ENCODE data around the gene CACNA1I. TPM values are rescaled to one million over a fixed set of nuclear protein-coding genes. Genes with fewer than 3 reads are reported as not detected.

The CACNA1I gene
- total RNA-seq, 1 experiment from 2014 or later: 0.15 TPM

GRCh38 chr22:39707351-39707750 is 136.8 kb downstream of the CACNA1I start:
- H3K4me2 ChIP-seq (ENCODE audit: low read length): no peak overlapping the region
- no peaks in the 10 kb centered on the region for H3K4me1 ChIP-seq (ENCODE audit: control insufficient read depth in 1 of 2, insufficient read depth in 2 of 2, low read length in 2 of 2)
- intact Hi-C loops (cut with micrococcal nuclease): no loop called here
- H4K20me1 ChIP-seq (ENCODE audit: insufficient read depth): no peaks in the 10 kb centered on the region
- H2AFZ ChIP-seq (ENCODE audit: low read depth, low read length, poor library complexity, severe bottlenecking): no peak overlapping the region
- no peak overlapping the region for H3K9ac ChIP-seq (ENCODE audit: low read length)
- H3K4me3 ChIP-seq (replicated peaks in 1 of 2; ENCODE audit: low read depth in 1 of 2, low read length in 2 of 2): no peak overlapping the region
- H3K9me3 ChIP-seq (ENCODE audit: control insufficient read depth in 1 of 2, insufficient read depth in 1 of 2, low read depth in 1 of 2, low read length in 2 of 2): no peaks in the 10 kb centered on the region
- BruUV-seq (replicated peaks): no TSS peak
- ChIA-PET RAD21 (ENCODE audit: low non-redundant PET in 1 of 2, low total read pairs in 2 of 2, uncharacterized antibody in 2 of 2, unreplicated experiment in 2 of 2) (no interaction called here), POLR2A (no interaction called here), CTCF (no interaction called here)
- no peak for DNase-seq (ENCODE audit: low read depth, low spot score)
- H3K9me2 ChIP-seq (ENCODE audit: insufficient read depth): no peaks in the 10 kb centered on the region
- H3K27ac ChIP-seq (ENCODE audit: low read depth, low read length): no peak overlapping the region
- H3K36me3 ChIP-seq (ENCODE audit: control insufficient read depth in 1 of 2, insufficient read depth in 2 of 2, low read length in 2 of 2): no peaks in the 10 kb centered on the region
- ATAC-seq: no peak
- TF ChIP-seq SP1 (IDR thresholded peaks at IDR 0.05; ENCODE audit: low read depth) (no peak), ZNF274 (IDR thresholded peaks at IDR 0.05; ENCODE audit: low read depth, low read length) (no peak), CTCF (IDR thresholded peaks at IDR 0.05 in 2 of 3, conservative IDR thresholded peaks at IDR 0.05 in 1 of 3; ENCODE audit: borderline replicate concordance in 1 of 3, insufficient read depth in 1 of 3, low read depth in 2 of 3, low read length in 2 of 3) (no peak), SIN3A (IDR thresholded peaks at IDR 0.05; ENCODE audit: low read depth) (no peak), ZFX (IDR thresholded peaks at IDR 0.05) (no peak), CBX3 (IDR thresholded peaks at IDR 0.05; ENCODE audit: low read depth) (no peak), POLR2A (IDR thresholded peaks at IDR 0.05; ENCODE audit: borderline replicate concordance, extremely low read depth, insufficient read depth, insufficient read length) (no peak), JUND (IDR thresholded peaks at IDR 0.05) (no peak), POLR2AphosphoS5 (IDR thresholded peaks at IDR 0.05; ENCODE audit: low read depth, low read length) (no peak)
- TF ChIP-seq, protein P1, sequence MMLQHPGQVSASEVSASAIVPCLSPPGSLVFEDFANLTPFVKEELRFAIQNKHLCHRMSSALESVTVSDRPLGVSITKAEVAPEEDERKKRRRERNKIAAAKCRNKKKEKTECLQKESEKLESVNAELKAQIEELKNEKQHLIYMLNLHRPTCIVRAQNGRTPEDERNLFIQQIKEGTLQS (IDR thresholded peaks at IDR 0.05): no peak
- TF ChIP-seq, protein P2, sequence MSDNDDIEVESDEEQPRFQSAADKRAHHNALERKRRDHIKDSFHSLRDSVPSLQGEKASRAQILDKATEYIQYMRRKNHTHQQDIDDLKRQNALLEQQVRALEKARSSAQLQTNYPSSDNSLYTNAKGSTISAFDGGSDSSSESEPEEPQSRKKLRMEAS (IDR thresholded peaks at IDR 0.05): no peak
- no peaks in the 10 kb centered on the region for H3K79me2 ChIP-seq (ENCODE audit: insufficient read depth, low read length)
- H3K27me3 ChIP-seq (ENCODE audit: insufficient read depth, low read length): peaks cover 13% of the 10 kb centered on the region
